Skin of body (tissue), 2 donors: Measurements from ENCODE around the gene FBLN1. TPM values are rescaled to one million over a fixed set of nuclear protein-coding genes. Genes with fewer than 3 reads are reported as not detected.
A peak's percentile ranks its signal among the peaks of the same experiment; 100 is the strongest.
"Not testable (repeated sequence)": the region's sequence is repeated elsewhere in the genome, so short reads cannot be mapped to it uniquely, and the experiment has no call there.

Experiments used
- DNase-seq: peaks from one replicate; lab custom pipeline; 2025; lab: John Stamatoyannopoulos, UW
- total RNA-seq: library from RNA; depleted of rRNA; stranded (reverse); fragments of >200 nt; gene quantifications from one replicate; pipeline ENCODE4 v1.2.3, GENCODE V29; 2014

FBLN1 gene
- total RNA-seq, 1 donor from 2014 or later = 117 TPM

- DNase-seq = no peak
These were observed 24.8 kb downstream of the FBLN1 start for GRCh38 chr22:45527456-45527855.

GRCh38 chr22:45528046-45528445 lies 25.4 kb downstream of the FBLN1 start:
- peak; percentile 22 for DNase-seq

GRCh38 chr22:45529105-45529504 lies 26.4 kb downstream of the FBLN1 start:
- DNase-seq = no peak

- peak; percentile 70 for DNase-seq
These were observed 27.4 kb downstream of the FBLN1 start for GRCh38 chr22:45529971-45530575.

- DNase-seq = no peak
These were observed 29.0 kb downstream of the FBLN1 start for GRCh38 chr22:45531441-45532234.

GRCh38 chr22:45532235-45532631 lies 29.6 kb downstream of the FBLN1 start:
- DNase-seq = no peak

- no peak for DNase-seq
These were observed 31.0 kb downstream of the FBLN1 start for GRCh38 chr22:45533703-45534102.

GRCh38 chr22:45534339-45535192 lies 31.9 kb downstream of the FBLN1 start:
- DNase-seq = peak; percentile 64

GRCh38 chr22:45535290-45535689 lies 32.6 kb downstream of the FBLN1 start:
- no peak for DNase-seq

GRCh38 chr22:45535835-45536234 lies 33.2 kb downstream of the FBLN1 start:
- not testable (repeated sequence) for DNase-seq

GRCh38 chr22:45537734-45538181 lies 35.1 kb downstream of the FBLN1 start:
- DNase-seq = peak; percentile 78

- DNase-seq = no peak
These were observed 35.6 kb downstream of the FBLN1 start for GRCh38 chr22:45538281-45538680.

GRCh38 chr22:45540122-45540521 lies 37.4 kb downstream of the FBLN1 start:
- no peak for DNase-seq

- DNase-seq = no peak
These were observed 38.8 kb downstream of the FBLN1 start for GRCh38 chr22:45541382-45541979.

GRCh38 chr22:45542001-45542520 lies 39.4 kb downstream of the FBLN1 start:
- no peak for DNase-seq

GRCh38 chr22:45542736-45543135 lies 40.1 kb downstream of the FBLN1 start:
- not testable (repeated sequence) for DNase-seq

- DNase-seq = no peak
These were observed 40.6 kb downstream of the FBLN1 start for GRCh38 chr22:45543243-45543642.

GRCh38 chr22:45544588-45545170 lies 42.0 kb downstream of the FBLN1 start:
- no peak for DNase-seq

GRCh38 chr22:45546333-45547015 lies 43.8 kb downstream of the FBLN1 start:
- no peak for DNase-seq

- no peak for DNase-seq
These were observed 44.3 kb downstream of the FBLN1 start for GRCh38 chr22:45547016-45547345.
